IMR-90 (cell line): Measurements from ENCODE around the gene B3GAT1. TPM values are rescaled to one million over a fixed set of nuclear protein-coding genes. Genes with fewer than 3 reads are reported as not detected.

Experiments
- ATAC-seq: fragments of 200-7000 bp; cut with Tn5 transposase; 2 replicates; pipeline ENCODE4 v1.9.1; 2020; ENCODE audit warnings: low read depth, mild to moderate bottlenecking, moderate library complexity
- Bru-seq: library from RNA; stranded (reverse); fragments of 400-500 nt; gene quantifications from one replicate; lab custom pipeline; 2021; lab: Mats Ljungman, UMichigan
- BruChase-seq, 2 experiments: library from RNA; stranded (reverse); fragments of 400-500 nt; gene quantifications; one replicate each; lab custom pipeline; 2021; lab: Mats Ljungman, UMichigan
- BruUV-seq: library from RNA; stranded (reverse); fragments of 400-500 nt; replicated peaks from 2 replicates; lab custom pipeline; 2021; lab: Mats Ljungman, UMichigan
- CTCF ChIA-PET: fragments of 300-600 bp; formaldehyde crosslinking; extraction: SDS; loops from one replicate; lab custom pipeline; 2021; ENCODE audit warnings: antibody characterized with exemption; lab: Yijun Ruan, JAX
- POLR2A ChIA-PET: fragments of 300-600 bp; sonication (Branson Sonifier 250); formaldehyde crosslinking; loops from one replicate; lab custom pipeline; 2022; ENCODE audit warnings: antibody characterized with exemption; ENCODE audit not compliant: unreplicated experiment; lab: Charles Lee
- DNase-seq: peaks from one replicate; pipeline ENCODE4 v3.0.0; 2013
- H2AFZ ChIP-seq: replicated peaks from 2 replicates; pipeline ENCODE3; 2013; ENCODE audit warnings: low read length, mild to moderate bottlenecking; ENCODE audit not compliant: poor library complexity
- H2AK5ac ChIP-seq: 2 replicates; pipeline ENCODE4 v1.6.1; 2013; ENCODE audit warnings: low read depth, low read length, inconsistent platforms
- H2AK9ac ChIP-seq: replicated peaks from 2 replicates; pipeline ENCODE3; 2013; ENCODE audit warnings: mild to moderate bottlenecking, low read depth, low read length, moderate library complexity; ENCODE audit not compliant: poor library complexity
- H2BK120ac ChIP-seq: 2 replicates; pipeline ENCODE4 v1.6.1; 2013; ENCODE audit warnings: low read depth, low read length, inconsistent platforms
- H2BK15ac ChIP-seq: 3 replicates; pipeline ENCODE4 v1.6.1; 2013; ENCODE audit warnings: low read depth, low read length, inconsistent platforms
- H2BK20ac ChIP-seq: 2 replicates; pipeline ENCODE4 v1.6.1; 2013; ENCODE audit warnings: low read depth, mild to moderate bottlenecking, inconsistent platforms, low read length, moderate library complexity
- H2BK5ac ChIP-seq: 2 replicates; pipeline ENCODE4 v1.6.1; 2013; ENCODE audit warnings: mild to moderate bottlenecking, low read depth, low read length, inconsistent platforms; ENCODE audit not compliant: poor library complexity, severe bottlenecking
- H3K14ac ChIP-seq: replicated peaks from 2 replicates; pipeline ENCODE4 v1.6.1; 2013; ENCODE audit warnings: low read depth, low read length, inconsistent platforms
- H3K18ac ChIP-seq: 2 replicates; pipeline ENCODE4 v1.6.1; 2013; ENCODE audit warnings: low read depth, low read length, control low read depth
- H3K23ac ChIP-seq: 2 replicates; pipeline ENCODE4 v1.6.1; 2013; ENCODE audit warnings: low read depth, low read length, inconsistent platforms
- H3K27ac ChIP-seq: 2 replicates; pipeline ENCODE4 v1.5.1; 2013; ENCODE audit warnings: mild to moderate bottlenecking, control low read depth, low read length; ENCODE audit not compliant: insufficient read depth
- H3K27me3 ChIP-seq: 2 replicates; pipeline ENCODE4 v1.6.1; 2013; ENCODE audit warnings: low read length; ENCODE audit not compliant: control insufficient read depth, insufficient read depth
- H3K36me3 ChIP-seq: 2 replicates; pipeline ENCODE4 v1.6.1; 2013; ENCODE audit warnings: low read length, mixed read lengths; ENCODE audit not compliant: control insufficient read depth, insufficient read depth
- H3K4ac ChIP-seq: 2 replicates; pipeline ENCODE4 v1.6.1; 2013; ENCODE audit warnings: low read depth, low read length, inconsistent platforms
- H3K4me1 ChIP-seq: 2 replicates; pipeline ENCODE4 v1.6.1; 2013; ENCODE audit warnings: low read length, mixed read lengths; ENCODE audit not compliant: control insufficient read depth, insufficient read depth
- H3K4me2 ChIP-seq: 2 replicates; pipeline ENCODE4 v1.6.1; 2013; ENCODE audit warnings: low read depth, mild to moderate bottlenecking, control low read depth, low read length, moderate library complexity
- H3K4me3 ChIP-seq: 2 replicates; pipeline ENCODE4 v1.5.1; 2013; ENCODE audit warnings: low read depth, mild to moderate bottlenecking, control low read depth, low read length, moderate library complexity; ENCODE audit not compliant: insufficient read depth
- H3K56ac ChIP-seq: 2 replicates; pipeline ENCODE4 v1.6.1; 2013; ENCODE audit warnings: low read length, inconsistent platforms; ENCODE audit not compliant: insufficient read depth; ENCODE audit errors: extremely low read depth
- H3K79me1 ChIP-seq, 2 experiments: 2 replicates each; pipeline ENCODE4 v1.6.1; 2013; ENCODE audit warnings: low read length in 2 of 2, inconsistent platforms in 1 of 2, low read depth in 1 of 2
- H3K9ac ChIP-seq: 2 replicates; pipeline ENCODE4 v1.6.1; 2013; ENCODE audit warnings: low read depth, low read length, control low read depth
- H3K9me1 ChIP-seq: 2 replicates; pipeline ENCODE4 v1.6.1; 2013; ENCODE audit warnings: low read length, inconsistent platforms; ENCODE audit not compliant: insufficient read depth
- H3K9me3 ChIP-seq: 2 replicates; pipeline ENCODE4 v1.6.1; 2013; ENCODE audit warnings: low read length; ENCODE audit not compliant: control insufficient read depth, insufficient read depth
- H4K20me1 ChIP-seq: 2 replicates; pipeline ENCODE4 v1.6.1; 2013; ENCODE audit warnings: low read length, inconsistent platforms; ENCODE audit not compliant: insufficient read depth
- H4K5ac ChIP-seq: 2 replicates; pipeline ENCODE4 v1.6.1; 2013; ENCODE audit warnings: mild to moderate bottlenecking, low read depth, low read length, control low read depth
- H4K8ac ChIP-seq, 2 experiments: 2 replicates each; pipeline ENCODE4 v1.6.1; 2013; ENCODE audit warnings: low read depth in 2 of 2, low read length in 2 of 2, control low read depth in 1 of 2, inconsistent platforms in 1 of 2
- H4K91ac ChIP-seq: 2 replicates; pipeline ENCODE4 v1.6.1; 2013; ENCODE audit warnings: low read depth, low read length, inconsistent platforms; ENCODE audit not compliant: insufficient read depth
- CHD1 ChIP-seq: IDR thresholded peaks from 2 replicates; pipeline ENCODE4 v1.6.1; 2012; ENCODE audit warnings: low read depth, low read length, improper control_type of control experiment
- MAFK ChIP-seq: IDR thresholded peaks from 2 replicates; pipeline ENCODE4 v1.6.1; 2012; ENCODE audit warnings: low read depth, low read length, improper control_type of control experiment
- MXI1 ChIP-seq: IDR thresholded peaks from 2 replicates; pipeline ENCODE4 v1.6.1; 2012; ENCODE audit warnings: low read depth, mild to moderate bottlenecking, low read length, moderate library complexity, borderline replicate concordance
- NFE2L2 ChIP-seq: fragments of 150-350 bp; IDR thresholded peaks from 2 replicates; pipeline ENCODE4 v1.6.1; 2016; ENCODE audit warnings: low read depth, mild to moderate bottlenecking, low read length
- RAD21 ChIP-seq: IDR thresholded peaks from 2 replicates; pipeline ENCODE4 v1.6.1; 2012; ENCODE audit warnings: low read length, improper control_type of control experiment
- RCOR1 ChIP-seq: IDR thresholded peaks from 2 replicates; pipeline ENCODE4 v1.6.1; 2012; ENCODE audit warnings: mild to moderate bottlenecking, low read length, improper control_type of control experiment; ENCODE audit not compliant: insufficient replicate concordance
- USF2 ChIP-seq: fragments of 150-350 bp; IDR thresholded peaks from 2 replicates; pipeline ENCODE4 v1.6.1; 2017; ENCODE audit warnings: mild to moderate bottlenecking, antibody characterized with exemption, low read length, low read depth
- WGBS, 2 experiments: methylation state at CpG; one replicate each; pipeline versions ENCODE4 v1.1.5 to v1.1.7; 2013; ENCODE audit warnings: missing lambda C conversion rate in 2 of 2; ENCODE audit not compliant: insufficient read length in 1 of 2; ENCODE audit errors: extremely low coverage in 2 of 2; 5-methylcytosine and 5-hydroxymethylcytosine counted together
- dilution Hi-C: fragments of 300-500 bp; cut with HindIII; formaldehyde crosslinking; loops from one replicate; pipeline ENCODE4 v1.14.3; 2018; ENCODE audit warnings: low sequenced_read_pairs; ENCODE audit not compliant: unreplicated experiment
- in situ Hi-C: fragments of 300-500 bp; cut with MboI; formaldehyde crosslinking; loops from 3 replicates; pipeline ENCODE4 v1.14.3; 2019; ENCODE audit warnings: low sequenced_read_pairs, inconsistent platforms, mixed read lengths
- intact Hi-C: fragments of 100-400 bp; cut with micrococcal nuclease; formaldehyde crosslinking; loops from 2 replicates; pipeline ENCODE4 v1.10.0; 2022
- long read RNA-seq: library from polyadenylated mRNA; unstranded; transcript quantifications from one replicate; pipeline ENCODE4 v2.0.0, GENCODE V29; 2021; ENCODE audit not compliant: unreplicated experiment
- polyA plus RNA-seq, 3 experiments: library from polyadenylated mRNA; depleted of rRNA; stranded (reverse); fragments of >200 nt; gene quantifications; 2 replicates each; pipeline ENCODE4 v1.2.3, GENCODE V29; 2012; ENCODE audit warnings: low replicate concordance in 1 of 3
- total RNA-seq: library from RNA; depleted of rRNA; stranded (reverse); fragments of >200 nt; gene quantifications from 2 replicates; pipeline ENCODE4 v1.2.3, GENCODE V29; 2012; rRNA removed

The B3GAT1 gene
- total RNA-seq = not detected in 2 replicates
- polyA plus RNA-seq (2012; rRNA removed) = not detected in 2 replicates
- not detected in 2 replicates for polyA plus RNA-seq (2012; cell fraction: cytosol; rRNA removed)
- 0.03 TPM in 1 of 2 replicates, not detected in the other for polyA plus RNA-seq (2012; cell fraction: nucleus; rRNA removed; ENCODE audit: low replicate concordance)
- percentile 6 among the genes with signal in this experiment for Bru-seq, nascent RNA
- percentile 7 among the genes with signal in this experiment for BruChase-seq, experiment 1, labeled RNA remaining after a 6-hour chase
- percentile 9 among the genes with signal in this experiment for BruChase-seq, experiment 2, labeled RNA remaining after a 2-hour chase
- long read RNA-seq = 0 reads

GRCh38 chr11:134412203-134413042, at the start of gene B3GAT1:
TSS of gene B3GAT1 (minus strand) at chr11:134412242. CDS start at chr11:134387659, 24,583 bp downstream.
- CTCF ChIA-PET = no interaction called here
- H2AK5ac ChIP-seq = no peak within 1 kb of the TSS
- peak within 1 kb of the TSS; percentile 11 for H2AFZ ChIP-seq
- POLR2A ChIA-PET = no interaction called here
- ATAC-seq = no peak
- in situ Hi-C loops = no loop called here
- H3K27me3 ChIP-seq = peaks cover 29% of the 10 kb centered on the region
- H4K91ac ChIP-seq = no peak within 1 kb of the TSS
- H3K56ac ChIP-seq = no peak within 1 kb of the TSS
- BruUV-seq = no TSS peak
- no peaks in the 10 kb centered on the region for H3K36me3 ChIP-seq
- no peak within 1 kb of the TSS for H3K4me3 ChIP-seq
- no peak within 1 kb of the TSS for H3K4ac ChIP-seq
- H3K18ac ChIP-seq = no peak within 1 kb of the TSS
- no peak within 1 kb of the TSS for H3K14ac ChIP-seq
- dilution Hi-C loops = no loop called here
- no peaks in the 10 kb centered on the region for H4K20me1 ChIP-seq
- no peak for DNase-seq
- no peak within 1 kb of the TSS for H3K23ac ChIP-seq
- H4K8ac ChIP-seq = no peak within 1 kb of the TSS
- no peak within 1 kb of the TSS; the same call in 1 of the 2 replicates for H3K4me2 ChIP-seq
- H2BK20ac ChIP-seq = no peak within 1 kb of the TSS
- H3K9me3 ChIP-seq = no peaks in the 10 kb centered on the region; the same call in 1 of the 2 replicates
- no peak within 1 kb of the TSS for H2BK15ac ChIP-seq
- TF ChIP-seq USF2 = no peak
- TF ChIP-seq NFE2L2 = no peak
- TF ChIP-seq RAD21 = no peak
- no peak for TF ChIP-seq MXI1
- no peak for TF ChIP-seq RCOR1
- TF ChIP-seq CHD1 = no peak
- no peak for TF ChIP-seq MAFK
- intact Hi-C loops = no loop called here
- no peak within 1 kb of the TSS for H2AK9ac ChIP-seq
- H3K9me1 ChIP-seq = no peaks in the 10 kb centered on the region
- H3K79me1 ChIP-seq = no peaks in the 10 kb centered on the region
- no peak within 1 kb of the TSS for H3K27ac ChIP-seq
- H2BK120ac ChIP-seq = no peak within 1 kb of the TSS
- 4% methylated on average over 30 of the region's 94 CpGs; no CpG with 5 or more reads in 1 of the 2 experiments for WGBS, 2 experiments
- H3K9ac ChIP-seq = no peak within 1 kb of the TSS
- no peak within 1 kb of the TSS for H2BK5ac ChIP-seq
- no peak within 1 kb of the TSS for H4K5ac ChIP-seq
- no peaks in the 10 kb centered on the region for H3K4me1 ChIP-seq
